Suprapubic skin (tissue), 4 donors: Measurements from ENCODE around the gene ZNF229.
"Not testable (repeated sequence)": the region's sequence is repeated elsewhere in the genome, so short reads cannot be mapped to it uniquely, and the experiment has no call there.

Experiments used
- CTCF ChIP-seq, 2 donors: fragments of 200-600 bp in 1 of 2; fragments of 450-650 bp in 1 of 2; sonication (generic) in 1 of 2; IDR thresholded peaks; one replicate each; pipeline ENCODE4 v1.5.1; 2016 to 2019; ENCODE audit warnings: antibody characterized with exemption in 2 of 2, mild to moderate bottlenecking in 1 of 2, moderate library complexity in 1 of 2
- POLR2A ChIP-seq, 2 donors: fragments of 450-650 bp; IDR thresholded peaks; one replicate each; pipeline ENCODE4 v1.6.1; 2017; ENCODE audit warnings: antibody characterized with exemption in 2 of 2, mild to moderate bottlenecking in 2 of 2, moderate library complexity in 2 of 2
- POLR2AphosphoS5 ChIP-seq, 3 donors: sonication (generic); formaldehyde crosslinking; IDR thresholded peaks; one replicate each; pipeline ENCODE4 v1.6.1; 2017; ENCODE audit warnings: antibody characterized with exemption in 3 of 3

- not testable (repeated sequence) for TF ChIP-seq POLR2AphosphoS5, CTCF, POLR2A (IDR thresholded peaks at IDR 0.05)
Observed at GRCh38 chr19:44456016-44456415, 7.7 kb upstream of the ZNF229 start.
